Measurements from ENCODE around the gene GRM3. TPM values are rescaled to one million over a fixed set of nuclear protein-coding genes. Genes with fewer than 3 reads are reported as not detected.
"Not testable (repeated sequence)": the region's sequence is repeated elsewhere in the genome, so short reads cannot be mapped to it uniquely, and the experiment has no call there.

GRM3 gene
- polyA plus RNA-seq, 2 of the 4 experiments (the other 2 are of a cell fraction) = not detected

DNA sequence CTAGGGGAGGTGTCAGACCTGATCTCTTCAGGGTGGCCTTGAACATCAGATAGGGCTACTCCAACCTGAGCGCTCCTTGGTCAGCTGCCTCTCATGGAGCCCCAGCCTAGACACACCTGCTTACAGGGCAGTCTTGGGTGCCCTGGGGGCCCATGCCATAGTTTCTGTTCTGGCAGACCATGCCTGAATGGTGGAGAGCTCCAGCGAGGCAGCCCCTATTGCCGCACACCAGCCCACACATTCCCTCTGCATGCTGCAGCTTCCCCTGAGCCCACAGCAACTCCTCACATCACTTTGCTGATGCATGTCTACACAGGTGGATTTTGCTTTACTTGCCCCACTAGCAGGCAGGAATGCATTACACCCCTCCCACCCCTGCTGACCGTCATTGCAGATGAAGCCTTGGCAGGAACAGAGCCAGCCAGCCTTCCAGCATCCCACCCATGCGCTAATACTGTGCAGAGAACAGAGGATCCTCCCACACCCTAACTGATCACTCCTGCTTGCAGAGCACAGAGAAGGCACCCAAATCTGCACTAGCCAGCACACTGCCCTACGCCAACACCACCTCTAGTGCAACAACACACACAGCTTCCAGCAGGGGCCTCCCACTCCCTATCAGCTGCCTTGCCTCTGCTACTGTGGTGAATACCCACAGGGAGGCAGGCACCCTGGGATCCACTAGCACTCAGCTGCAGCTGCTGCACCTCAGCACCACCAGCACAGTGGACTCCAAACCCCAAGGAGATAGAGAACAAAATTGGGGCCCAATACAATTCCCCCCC lies 43.0 kb upstream of the GRM3 start:
- POLR2A ChIA-PET = no interaction called here
- WGBS (ENCODE audit: missing lambda C conversion rate) = 36% methylated on average over 5 of the region's 6 CpGs
- TF ChIP-seq POLR2AphosphoS2 (conservative IDR thresholded peaks at IDR 0.05; ENCODE audit: low read length) = no peak
- no peak for TF ChIP-seq FOSL2 (IDR thresholded peaks at IDR 0.05)
- TF ChIP-seq FOSL2 (CRISPR knock-in tag; IDR thresholded peaks at IDR 0.05) = no peak
- TF ChIP-seq CTCF (IDR thresholded peaks at IDR 0.05) = no peak
- no peak for TF ChIP-seq POLR2A (IDR thresholded peaks at IDR 0.05; ENCODE audit: low read length)
- no peak for TF ChIP-seq CBX8 (IDR thresholded peaks at IDR 0.05)
- TF ChIP-seq NR3C1 (IDR thresholded peaks at IDR 0.05) = no peak
- no peak for TF ChIP-seq USF2 (IDR thresholded peaks at IDR 0.05)
- no peak for TF ChIP-seq RCOR1 (IDR thresholded peaks at IDR 0.05; ENCODE audit: low read depth, low read length)
- no peak for TF ChIP-seq EHF (CRISPR knock-in tag; IDR thresholded peaks at IDR 0.05)
- no peak for TF ChIP-seq MAFK (IDR thresholded peaks at IDR 0.05; ENCODE audit: partially characterized antibody)
- TF ChIP-seq ZFP36 (IDR thresholded peaks at IDR 0.05; ENCODE audit: borderline replicate concordance, partially characterized antibody) = no peak
- H3K4me3 ChIP-seq = no peak overlapping the region
- CTCF ChIA-PET = no interaction called here
- no peak overlapping the region for H3K27ac ChIP-seq
- FAIRE-seq (no peak), DNase-seq (ENCODE audit: low read depth in 1 of 2, low spot score in 1 of 2) (no peak), ATAC-seq (no peak)
- no peak overlapping the region for H3K4me2 ChIP-seq
- no peaks in the 10 kb centered on the region for H3K4me1 ChIP-seq
- no peaks in the 10 kb centered on the region for H3K9me3 ChIP-seq

- ATAC-seq; DNase-seq (ENCODE audit: low read depth in 1 of 2, low spot score in 1 of 2); POLR2A ChIA-PET; H3K9me3 ChIP-seq; H3K27ac ChIP-seq; H3K4me3 ChIP-seq; H3K4me1 ChIP-seq; CTCF ChIA-PET; FAIRE-seq; H3K4me2 ChIP-seq: not testable (repeated sequence)
- WGBS (ENCODE audit: missing lambda C conversion rate) = 7% methylated on average over 2 of the region's 2 CpGs
Observed at GRCh38 chr7:86615711-86616110, 28.0 kb upstream of the GRM3 start.

DNA sequence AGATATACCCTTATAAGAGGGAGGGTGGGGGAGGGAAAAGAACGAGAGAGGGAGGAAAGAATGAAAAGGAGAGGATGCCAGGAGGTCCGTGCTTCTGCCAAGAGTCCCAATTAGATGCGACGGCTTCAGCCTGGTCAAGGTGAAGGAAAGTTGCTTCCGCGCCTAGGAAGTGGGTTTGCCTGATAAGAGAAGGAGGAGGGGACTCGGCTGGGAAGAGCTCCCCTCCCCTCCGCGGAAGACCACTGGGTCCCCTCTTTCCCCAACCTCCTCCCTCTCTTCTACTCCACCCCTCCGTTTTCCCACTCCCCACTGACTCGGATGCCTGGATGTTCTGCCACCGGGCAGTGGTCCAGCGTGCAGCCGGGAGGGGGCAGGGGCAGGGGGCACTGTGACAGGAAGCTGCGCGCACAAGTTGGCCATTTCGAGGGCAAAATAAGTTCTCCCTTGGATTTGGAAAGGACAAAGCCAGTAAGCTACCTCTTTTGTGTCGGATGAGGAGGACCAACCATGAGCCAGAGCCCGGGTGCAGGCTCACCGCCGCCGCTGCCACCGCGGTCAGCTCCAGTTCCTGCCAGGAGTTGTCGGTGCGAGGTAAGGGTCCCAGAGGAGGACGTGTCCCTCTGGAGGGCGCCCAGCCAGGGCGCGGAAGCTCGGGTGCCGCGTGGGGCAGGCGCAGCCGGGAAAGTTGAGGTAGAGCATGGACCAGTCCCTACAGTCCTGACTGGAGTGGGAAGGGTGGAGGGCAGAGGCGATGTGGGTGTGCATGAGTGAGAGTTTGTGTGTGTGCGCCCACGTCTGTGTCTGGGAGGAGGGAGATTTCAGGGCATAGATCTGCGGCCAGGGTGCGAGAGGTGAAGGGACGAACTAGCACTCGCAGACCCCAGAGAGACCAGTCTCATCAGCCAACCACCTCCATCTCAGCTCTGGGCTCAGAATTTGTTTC lies 844 bp downstream of the GRM3 start:
- CTCF ChIA-PET = no interaction called here
- no peak overlapping the region for H3K27ac ChIP-seq
- FAIRE-seq = no peak

DNA sequence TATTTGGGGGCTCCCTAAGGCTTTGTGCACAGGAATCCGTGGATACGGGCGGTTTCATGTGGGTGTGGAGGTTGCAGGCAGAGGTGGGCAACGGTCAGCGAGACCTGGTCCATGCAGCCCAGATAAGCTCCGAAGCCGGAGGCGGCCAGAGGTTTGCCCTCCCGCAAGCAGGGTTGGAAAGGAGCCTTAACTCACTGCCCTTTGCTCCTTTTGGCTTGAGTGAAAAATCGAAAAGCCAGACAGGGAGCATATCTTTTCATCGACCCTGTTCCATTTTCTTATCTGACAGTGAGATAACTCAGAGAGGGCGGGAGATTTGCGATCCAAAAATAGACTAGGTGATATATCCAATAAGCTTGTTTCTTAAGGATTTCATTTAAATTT lies 1.5 kb downstream of the GRM3 start:
- CTCF ChIA-PET = no interaction called here
- ATAC-seq = no peak

More for the DNA sequence above, 844 bp downstream of the GRM3 start:
- no peak for DNase-seq (ENCODE audit: low read depth in 1 of 2, low spot score in 1 of 2)
- peak overlapping the region; percentile 71 for H3K4me2 ChIP-seq
- no peak for TF ChIP-seq RNF2 (IDR thresholded peaks at IDR 0.05; ENCODE audit: borderline replicate concordance, low read depth)
- TF ChIP-seq, protein P1, sequence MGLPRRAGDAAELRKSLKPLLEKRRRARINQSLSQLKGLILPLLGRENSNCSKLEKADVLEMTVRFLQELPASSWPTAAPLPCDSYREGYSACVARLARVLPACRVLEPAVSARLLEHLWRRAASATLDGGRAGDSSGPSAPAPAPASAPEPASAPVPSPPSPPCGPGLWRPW (IDR thresholded peaks at IDR 0.05) = no peak
- TF ChIP-seq FOSB (CRISPR knock-in tag; IDR thresholded peaks at IDR 0.05) = no peak
- H3K4me3 ChIP-seq = no peak overlapping the region; the same call in 2 of the 3 replicates
- POLR2A ChIA-PET = no interaction called here
- 35% methylated on average over 40 of the region's 42 CpGs for WGBS (ENCODE audit: missing lambda C conversion rate)
- H3K4me1 ChIP-seq = no peaks in the 10 kb centered on the region
- ATAC-seq = peak; percentile 24 to 28; a peak in 3 of 6 replicates
- no peaks in the 10 kb centered on the region for H3K9me3 ChIP-seq

More for the DNA sequence above, 1.5 kb downstream of the GRM3 start:
- FAIRE-seq = no peak
- H3K9me3 ChIP-seq = no peaks in the 10 kb centered on the region
- no peak overlapping the region for H3K27ac ChIP-seq
- WGBS (ENCODE audit: missing lambda C conversion rate) = 26% methylated on average over 11 of the region's 13 CpGs
- DNase-seq (ENCODE audit: low read depth in 1 of 2, low spot score in 1 of 2) = no peak
- POLR2A ChIA-PET = no interaction called here
- no peaks in the 10 kb centered on the region for H3K4me1 ChIP-seq
- H3K4me3 ChIP-seq = no peak overlapping the region
- TF ChIP-seq ZC3H11A (IDR thresholded peaks at IDR 0.05) (no peak), RCOR1 (IDR thresholded peaks at IDR 0.05; ENCODE audit: low read depth, low read length) (no peak), PBX3 (IDR thresholded peaks at IDR 0.05) (no peak), NR3C1 (IDR thresholded peaks at IDR 0.05) (no peak), POLR2A (IDR thresholded peaks at IDR 0.05; ENCODE audit: low read length) (no peak), MYC (IDR thresholded peaks at IDR 0.05; ENCODE audit: borderline replicate concordance, low read length) (no peak), CEBPB (IDR thresholded peaks at IDR 0.05) (no peak), EHF (CRISPR knock-in tag; IDR thresholded peaks at IDR 0.05) (no peak), RFX5 (IDR thresholded peaks at IDR 0.05) (no peak), ESRRA (IDR thresholded peaks at IDR 0.05; ENCODE audit: borderline replicate concordance, low read length) (no peak)
- TF ChIP-seq, protein P2, sequence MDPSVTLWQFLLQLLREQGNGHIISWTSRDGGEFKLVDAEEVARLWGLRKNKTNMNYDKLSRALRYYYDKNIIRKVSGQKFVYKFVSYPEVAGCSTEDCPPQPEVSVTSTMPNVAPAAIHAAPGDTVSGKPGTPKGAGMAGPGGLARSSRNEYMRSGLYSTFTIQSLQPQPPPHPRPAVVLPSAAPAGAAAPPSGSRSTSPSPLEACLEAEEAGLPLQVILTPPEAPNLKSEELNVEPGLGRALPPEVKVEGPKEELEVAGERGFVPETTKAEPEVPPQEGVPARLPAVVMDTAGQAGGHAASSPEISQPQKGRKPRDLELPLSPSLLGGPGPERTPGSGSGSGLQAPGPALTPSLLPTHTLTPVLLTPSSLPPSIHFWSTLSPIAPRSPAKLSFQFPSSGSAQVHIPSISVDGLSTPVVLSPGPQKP (IDR thresholded peaks at IDR 0.05; ENCODE audit: low read depth, low read length) = no peak
- no peak overlapping the region for H3K4me2 ChIP-seq

Data from A549 (cell line).